ENCODE data around the gene CBFA2T3.

Gene CBFA2T3

DNA sequence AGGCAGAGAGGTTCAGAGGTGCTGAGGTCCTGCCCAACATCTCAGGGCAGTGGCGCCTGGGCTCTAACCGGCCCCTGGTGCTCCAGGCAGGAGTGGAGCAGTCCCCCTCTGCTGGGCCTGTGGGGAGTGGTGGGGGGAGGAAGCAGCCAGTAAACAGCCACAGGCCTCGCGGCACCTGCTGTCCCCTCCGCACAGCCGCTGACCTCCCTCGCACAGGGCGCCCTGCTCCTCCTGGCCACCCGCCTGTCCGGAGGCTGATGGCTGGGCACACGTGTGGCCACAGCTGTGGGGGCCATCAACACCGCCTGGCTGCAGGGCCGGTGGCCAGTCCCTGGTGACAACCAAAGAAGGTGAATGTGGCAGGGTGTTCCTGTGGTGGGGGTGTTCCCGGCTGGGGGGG, 73.7 kb downstream of the CBFA2T3 start:
- DNase-seq (ENCODE audit: low read depth in 1 of 2, low spot score in 1 of 2): no peak
- no peak overlapping the region for H3K4me3 ChIP-seq (replicated peaks; ENCODE audit: insufficient read depth, low read length)
- H3K27ac ChIP-seq (replicated peaks): no peak overlapping the region
- H3K27me3 ChIP-seq (ENCODE audit: insufficient read depth, poor library complexity, severe bottlenecking): no peaks in the 10 kb centered on the region
- TF ChIP-seq, protein P1, sequence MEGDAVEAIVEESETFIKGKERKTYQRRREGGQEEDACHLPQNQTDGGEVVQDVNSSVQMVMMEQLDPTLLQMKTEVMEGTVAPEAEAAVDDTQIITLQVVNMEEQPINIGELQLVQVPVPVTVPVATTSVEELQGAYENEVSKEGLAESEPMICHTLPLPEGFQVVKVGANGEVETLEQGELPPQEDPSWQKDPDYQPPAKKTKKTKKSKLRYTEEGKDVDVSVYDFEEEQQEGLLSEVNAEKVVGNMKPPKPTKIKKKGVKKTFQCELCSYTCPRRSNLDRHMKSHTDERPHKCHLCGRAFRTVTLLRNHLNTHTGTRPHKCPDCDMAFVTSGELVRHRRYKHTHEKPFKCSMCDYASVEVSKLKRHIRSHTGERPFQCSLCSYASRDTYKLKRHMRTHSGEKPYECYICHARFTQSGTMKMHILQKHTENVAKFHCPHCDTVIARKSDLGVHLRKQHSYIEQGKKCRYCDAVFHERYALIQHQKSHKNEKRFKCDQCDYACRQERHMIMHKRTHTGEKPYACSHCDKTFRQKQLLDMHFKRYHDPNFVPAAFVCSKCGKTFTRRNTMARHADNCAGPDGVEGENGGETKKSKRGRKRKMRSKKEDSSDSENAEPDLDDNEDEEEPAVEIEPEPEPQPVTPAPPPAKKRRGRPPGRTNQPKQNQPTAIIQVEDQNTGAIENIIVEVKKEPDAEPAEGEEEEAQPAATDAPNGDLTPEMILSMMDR (IDR thresholded peaks at IDR 0.05; ENCODE audit: insufficient read depth, low read length): no peak
- TF ChIP-seq SPI1 (IDR thresholded peaks at IDR 0.05; ENCODE audit: borderline replicate concordance, low read depth): no peak
- TF ChIP-seq GABPA (IDR thresholded peaks at IDR 0.05; ENCODE audit: low read depth): no peak
- TF ChIP-seq, protein P2, sequence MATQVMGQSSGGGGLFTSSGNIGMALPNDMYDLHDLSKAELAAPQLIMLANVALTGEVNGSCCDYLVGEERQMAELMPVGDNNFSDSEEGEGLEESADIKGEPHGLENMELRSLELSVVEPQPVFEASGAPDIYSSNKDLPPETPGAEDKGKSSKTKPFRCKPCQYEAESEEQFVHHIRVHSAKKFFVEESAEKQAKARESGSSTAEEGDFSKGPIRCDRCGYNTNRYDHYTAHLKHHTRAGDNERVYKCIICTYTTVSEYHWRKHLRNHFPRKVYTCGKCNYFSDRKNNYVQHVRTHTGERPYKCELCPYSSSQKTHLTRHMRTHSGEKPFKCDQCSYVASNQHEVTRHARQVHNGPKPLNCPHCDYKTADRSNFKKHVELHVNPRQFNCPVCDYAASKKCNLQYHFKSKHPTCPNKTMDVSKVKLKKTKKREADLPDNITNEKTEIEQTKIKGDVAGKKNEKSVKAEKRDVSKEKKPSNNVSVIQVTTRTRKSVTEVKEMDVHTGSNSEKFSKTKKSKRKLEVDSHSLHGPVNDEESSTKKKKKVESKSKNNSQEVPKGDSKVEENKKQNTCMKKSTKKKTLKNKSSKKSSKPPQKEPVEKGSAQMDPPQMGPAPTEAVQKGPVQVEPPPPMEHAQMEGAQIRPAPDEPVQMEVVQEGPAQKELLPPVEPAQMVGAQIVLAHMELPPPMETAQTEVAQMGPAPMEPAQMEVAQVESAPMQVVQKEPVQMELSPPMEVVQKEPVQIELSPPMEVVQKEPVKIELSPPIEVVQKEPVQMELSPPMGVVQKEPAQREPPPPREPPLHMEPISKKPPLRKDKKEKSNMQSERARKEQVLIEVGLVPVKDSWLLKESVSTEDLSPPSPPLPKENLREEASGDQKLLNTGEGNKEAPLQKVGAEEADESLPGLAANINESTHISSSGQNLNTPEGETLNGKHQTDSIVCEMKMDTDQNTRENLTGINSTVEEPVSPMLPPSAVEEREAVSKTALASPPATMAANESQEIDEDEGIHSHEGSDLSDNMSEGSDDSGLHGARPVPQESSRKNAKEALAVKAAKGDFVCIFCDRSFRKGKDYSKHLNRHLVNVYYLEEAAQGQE (IDR thresholded peaks at IDR 0.05; ENCODE audit: insufficient replicate concordance, low read depth): no peak
- no peak for TF ChIP-seq POLR2AphosphoS5 (IDR thresholded peaks at IDR 0.05; ENCODE audit: low read depth)

DNA sequence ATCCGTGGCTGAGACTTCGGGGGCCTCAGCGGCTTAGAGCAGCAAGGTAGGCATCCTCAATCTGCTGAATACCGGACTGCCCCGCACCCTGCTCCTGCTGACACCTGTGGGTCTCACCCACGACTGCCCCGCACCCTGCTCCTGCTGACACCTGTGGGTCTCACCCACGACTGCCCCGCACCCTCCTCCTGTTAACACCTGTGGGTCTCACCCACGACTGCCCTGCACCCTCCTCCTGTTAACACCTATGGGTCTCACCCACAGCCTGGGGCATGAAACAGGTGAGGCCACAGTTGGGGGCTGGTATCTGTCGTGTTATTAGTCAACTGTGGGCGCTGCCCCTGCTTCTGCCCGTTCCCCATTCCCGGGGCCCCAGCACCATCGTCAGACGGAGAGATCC, 74.3 kb downstream of the CBFA2T3 start:
- TF ChIP-seq POLR2AphosphoS5 (IDR thresholded peaks at IDR 0.05; ENCODE audit: low read depth): no peak
- no peak for TF ChIP-seq GABPA (IDR thresholded peaks at IDR 0.05; ENCODE audit: low read depth)

DNA sequence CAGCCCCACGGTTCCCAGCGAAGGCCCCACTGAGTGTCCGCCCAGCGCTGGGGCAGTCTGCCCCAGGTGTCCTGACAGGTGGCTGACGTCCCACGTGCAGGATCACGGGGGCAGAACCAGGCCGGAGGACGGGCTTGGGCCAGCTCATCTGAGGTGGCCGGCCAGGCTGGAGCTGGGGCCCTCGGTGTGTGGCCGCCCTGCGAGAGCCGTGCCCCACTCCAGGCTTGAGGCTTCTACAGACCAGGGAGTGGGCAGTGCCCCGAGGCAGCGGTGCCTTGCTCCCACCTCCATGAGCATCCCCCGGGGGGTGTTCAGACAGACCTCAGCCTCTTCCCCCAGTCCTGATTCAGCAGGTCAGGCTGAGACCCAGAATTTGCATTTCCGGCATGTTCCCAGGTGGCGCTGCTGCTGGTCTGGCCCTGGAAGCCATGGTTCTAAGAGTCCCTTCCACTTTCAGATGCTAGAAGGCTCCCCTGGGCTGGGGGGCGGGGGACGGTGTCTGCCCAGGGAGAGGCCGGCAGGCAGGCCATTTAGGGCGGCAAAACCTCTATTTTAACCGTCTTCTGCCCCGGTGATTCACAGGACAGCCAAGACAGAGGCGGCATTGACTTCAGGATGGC, 75.2 kb downstream of the CBFA2T3 start:
- DNase-seq (ENCODE audit: low read depth in 1 of 2, low spot score in 1 of 2): no peak
- TF ChIP-seq, protein P2 (IDR thresholded peaks at IDR 0.05; ENCODE audit: insufficient replicate concordance, low read depth): no peak
- TF ChIP-seq, protein P1 (IDR thresholded peaks at IDR 0.05; ENCODE audit: insufficient read depth, low read length): no peak
- TF ChIP-seq SPI1 (IDR thresholded peaks at IDR 0.05; ENCODE audit: borderline replicate concordance, low read depth) (no peak), GABPA (IDR thresholded peaks at IDR 0.05; ENCODE audit: low read depth) (no peak)
- no peak overlapping the region for H3K27ac ChIP-seq (replicated peaks)
- H3K4me3 ChIP-seq (replicated peaks; ENCODE audit: insufficient read depth, low read length): no peak overlapping the region
- no peaks in the 10 kb centered on the region for H3K27me3 ChIP-seq (ENCODE audit: insufficient read depth, poor library complexity, severe bottlenecking)

More for the DNA sequence above, 74.3 kb downstream of the CBFA2T3 start:
- H3K27ac ChIP-seq (replicated peaks): no peak overlapping the region
- DNase-seq (ENCODE audit: low read depth in 1 of 2, low spot score in 1 of 2): no peak
- no peak overlapping the region for H3K4me3 ChIP-seq (replicated peaks; ENCODE audit: insufficient read depth, low read length)
- H3K27me3 ChIP-seq (ENCODE audit: insufficient read depth, poor library complexity, severe bottlenecking): no peaks in the 10 kb centered on the region

DNA sequence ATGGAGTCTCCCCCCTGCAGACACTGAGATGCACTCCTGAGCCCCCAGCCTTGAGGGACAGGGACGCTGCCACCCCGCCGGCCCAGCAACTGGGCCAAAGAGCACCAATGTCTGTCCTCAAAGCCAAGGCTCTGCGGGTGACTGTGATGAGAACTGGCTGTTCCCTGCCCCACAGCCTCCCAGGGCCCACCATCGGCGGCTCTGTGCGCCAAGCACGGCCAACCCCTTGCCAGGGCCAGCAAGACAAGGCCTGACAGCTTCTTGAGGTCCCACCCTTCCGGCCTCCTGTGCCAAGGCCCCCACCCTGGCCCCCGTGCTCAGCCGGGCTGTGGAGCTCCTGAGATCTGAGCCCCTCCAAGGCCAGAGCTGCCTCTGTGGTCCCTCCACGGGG, 76.3 kb downstream of the CBFA2T3 start:
- no peak overlapping the region for H3K27ac ChIP-seq (replicated peaks)
- no peak overlapping the region for H3K4me3 ChIP-seq (replicated peaks; ENCODE audit: insufficient read depth, low read length)
- H3K27me3 ChIP-seq (ENCODE audit: insufficient read depth, poor library complexity, severe bottlenecking): no peaks in the 10 kb centered on the region
- TF ChIP-seq, protein P2 (IDR thresholded peaks at IDR 0.05; ENCODE audit: insufficient replicate concordance, low read depth): no peak
- TF ChIP-seq SPI1 (IDR thresholded peaks at IDR 0.05; ENCODE audit: borderline replicate concordance, low read depth) (no peak), POLR2AphosphoS5 (IDR thresholded peaks at IDR 0.05; ENCODE audit: low read depth) (no peak), GABPA (IDR thresholded peaks at IDR 0.05; ENCODE audit: low read depth) (no peak)
- TF ChIP-seq, protein P1 (IDR thresholded peaks at IDR 0.05; ENCODE audit: insufficient read depth, low read length): no peak
- no peak for DNase-seq (ENCODE audit: low read depth in 1 of 2, low spot score in 1 of 2)

All from HL-60 (cell line).